ENCODE results near the gene PDIA4. TPM values are rescaled to one million over a fixed set of nuclear protein-coding genes. Genes with fewer than 3 reads are reported as not detected.
A peak's percentile ranks its signal among the peaks of the same experiment; 100 is the strongest.
"Not testable (repeated sequence)": the region's sequence is repeated elsewhere in the genome, so short reads cannot be mapped to it uniquely, and the experiment has no call there.

PDIA4 gene
- total RNA-seq, 1 donor from 2014 or later, result 225 TPM

DNA sequence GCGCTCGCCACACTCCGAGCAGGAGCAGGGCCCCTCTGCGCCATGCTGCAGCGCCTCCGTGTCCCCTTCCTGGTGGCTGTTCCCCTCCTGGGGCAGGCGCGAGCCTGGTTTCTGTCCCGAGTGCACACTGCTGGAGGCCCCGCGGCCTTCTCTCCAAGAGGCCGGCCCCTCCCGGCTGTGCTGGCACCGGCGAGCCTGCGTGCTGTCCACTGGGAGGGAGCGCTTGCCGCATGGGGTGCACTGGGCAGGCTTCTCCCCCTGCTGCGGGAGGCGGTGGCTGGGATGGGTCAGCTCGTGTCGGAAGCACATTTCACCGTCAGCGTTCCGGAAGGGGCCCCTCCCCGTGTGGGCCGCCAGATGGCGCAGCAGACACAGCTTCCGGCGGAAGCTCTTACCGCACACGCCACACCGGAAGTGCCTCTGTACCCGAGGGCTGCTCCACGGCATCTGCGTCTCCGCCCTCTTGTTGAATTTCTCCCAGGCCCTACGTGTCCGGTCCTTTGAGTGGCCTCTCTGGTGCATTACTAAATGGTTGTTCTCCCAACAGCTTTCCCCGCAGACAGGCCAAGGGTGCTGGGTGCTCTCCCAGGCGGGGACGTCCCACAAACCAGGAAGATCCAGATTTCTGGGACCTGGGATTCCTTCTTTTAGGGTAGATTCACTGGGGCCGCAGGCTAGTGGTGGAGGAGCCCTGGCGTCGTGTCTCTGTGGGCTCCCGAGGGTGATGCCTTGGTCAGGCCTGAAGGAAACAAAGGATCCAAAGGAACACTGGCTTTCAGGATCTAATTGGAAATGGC lies 43.5 kb upstream of the PDIA4 start:
- Histone ChIP-seq H3K4me3 (ENCODE audit: low read depth, low read length) (no peak overlapping the region), H3K27me3 (ENCODE audit: control insufficient read depth, insufficient read depth, low read length) (no peaks in the 10 kb centered on the region), H3K36me3 (ENCODE audit: control insufficient read depth, insufficient read depth, low read length) (peaks cover 2% of the 10 kb centered on the region)
- TF ChIP-seq, protein P1, sequence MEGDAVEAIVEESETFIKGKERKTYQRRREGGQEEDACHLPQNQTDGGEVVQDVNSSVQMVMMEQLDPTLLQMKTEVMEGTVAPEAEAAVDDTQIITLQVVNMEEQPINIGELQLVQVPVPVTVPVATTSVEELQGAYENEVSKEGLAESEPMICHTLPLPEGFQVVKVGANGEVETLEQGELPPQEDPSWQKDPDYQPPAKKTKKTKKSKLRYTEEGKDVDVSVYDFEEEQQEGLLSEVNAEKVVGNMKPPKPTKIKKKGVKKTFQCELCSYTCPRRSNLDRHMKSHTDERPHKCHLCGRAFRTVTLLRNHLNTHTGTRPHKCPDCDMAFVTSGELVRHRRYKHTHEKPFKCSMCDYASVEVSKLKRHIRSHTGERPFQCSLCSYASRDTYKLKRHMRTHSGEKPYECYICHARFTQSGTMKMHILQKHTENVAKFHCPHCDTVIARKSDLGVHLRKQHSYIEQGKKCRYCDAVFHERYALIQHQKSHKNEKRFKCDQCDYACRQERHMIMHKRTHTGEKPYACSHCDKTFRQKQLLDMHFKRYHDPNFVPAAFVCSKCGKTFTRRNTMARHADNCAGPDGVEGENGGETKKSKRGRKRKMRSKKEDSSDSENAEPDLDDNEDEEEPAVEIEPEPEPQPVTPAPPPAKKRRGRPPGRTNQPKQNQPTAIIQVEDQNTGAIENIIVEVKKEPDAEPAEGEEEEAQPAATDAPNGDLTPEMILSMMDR (IDR thresholded peaks at IDR 0.05; ENCODE audit: insufficient read depth, low read length, poor library complexity, severe bottlenecking), result peak; percentile 17
- no peak for DNase-seq (ENCODE audit: low read depth)

DNA sequence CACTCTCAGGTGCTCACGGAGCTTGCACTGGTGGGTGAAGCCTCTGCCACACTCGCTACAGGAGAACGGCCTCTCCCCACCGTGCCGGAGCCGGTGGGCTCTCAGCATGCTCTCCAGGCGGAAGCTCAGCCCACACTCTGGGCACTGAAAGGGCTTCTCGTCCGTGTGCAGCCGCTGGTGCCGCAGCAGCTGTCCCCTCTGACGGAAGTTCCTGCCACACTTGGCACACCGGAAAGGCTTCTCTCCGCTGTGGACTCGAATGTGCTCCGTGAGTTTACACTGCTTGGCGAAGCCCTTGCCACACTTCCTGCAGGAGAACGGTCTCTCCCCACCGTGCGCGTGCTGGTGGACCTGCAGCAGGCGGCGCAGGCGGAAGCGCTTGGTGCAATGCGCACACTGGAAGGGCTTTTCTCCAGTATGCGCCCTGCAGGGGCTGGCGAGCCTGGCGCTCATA lies 42.9 kb upstream of the PDIA4 start:
- no peak for DNase-seq (ENCODE audit: low read depth)
- Histone ChIP-seq H3K27me3 (ENCODE audit: control insufficient read depth, insufficient read depth, low read length) (no peaks in the 10 kb centered on the region), H3K36me3 (ENCODE audit: control insufficient read depth, insufficient read depth, low read length) (peaks cover 2% of the 10 kb centered on the region), H3K4me3 (ENCODE audit: low read depth, low read length) (no peak overlapping the region)
- TF ChIP-seq, protein P1 (IDR thresholded peaks at IDR 0.05; ENCODE audit: insufficient read depth, low read length, poor library complexity, severe bottlenecking), result no peak

GRCh38 chr7:149070372-149071125 lies 42.2 kb upstream of the PDIA4 start:
- TF ChIP-seq, protein P1 (IDR thresholded peaks at IDR 0.05; ENCODE audit: insufficient read depth, low read length, poor library complexity, severe bottlenecking), result no peak
- no peak overlapping the region for H3K4me3 ChIP-seq (ENCODE audit: low read depth, low read length)
- H3K27me3 ChIP-seq (ENCODE audit: control insufficient read depth, insufficient read depth, low read length), result no peaks in the 10 kb centered on the region
- DNase-seq (ENCODE audit: low read depth), result no peak
- peaks cover 2% of the 10 kb centered on the region for H3K36me3 ChIP-seq (ENCODE audit: control insufficient read depth, insufficient read depth, low read length)

- Histone ChIP-seq H3K4me3 (ENCODE audit: low read depth, low read length) (no peak overlapping the region), H3K36me3 (ENCODE audit: control insufficient read depth, insufficient read depth, low read length) (peaks cover 2% of the 10 kb centered on the region), H3K27me3 (ENCODE audit: control insufficient read depth, insufficient read depth, low read length) (no peaks in the 10 kb centered on the region)
- TF ChIP-seq, protein P1 (IDR thresholded peaks at IDR 0.05; ENCODE audit: insufficient read depth, low read length, poor library complexity, severe bottlenecking), result peak; percentile 8
- DNase-seq (ENCODE audit: low read depth), result no peak
These were observed 39.6 kb upstream of the PDIA4 start for GRCh38 chr7:149067869-149068268.

DNA sequence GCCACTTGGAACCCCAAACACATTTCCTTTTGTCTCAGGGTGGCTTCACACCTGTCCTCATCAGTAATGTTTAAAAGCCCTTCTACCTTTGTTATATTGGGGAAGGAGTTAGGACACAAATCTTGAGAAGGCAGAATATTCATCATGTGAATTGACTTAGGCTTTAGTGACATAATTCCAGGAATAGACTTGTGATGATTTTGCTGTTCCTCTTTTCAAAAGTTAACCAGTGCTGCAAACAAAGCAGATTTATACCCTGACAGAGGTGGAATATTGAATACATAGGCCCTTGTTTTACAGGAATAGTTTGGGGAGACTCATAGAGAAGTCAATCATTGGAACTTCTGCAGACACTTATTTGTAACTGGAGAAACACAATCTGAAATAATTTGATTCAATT lies 35.2 kb upstream of the PDIA4 start:
- H3K36me3 ChIP-seq (ENCODE audit: control insufficient read depth, insufficient read depth, low read length), result no peaks in the 10 kb centered on the region
- DNase-seq (ENCODE audit: low read depth), result no peak
- H3K4me3 ChIP-seq (ENCODE audit: low read depth, low read length), result no peak overlapping the region
- H3K27me3 ChIP-seq (ENCODE audit: control insufficient read depth, insufficient read depth, low read length), result no peaks in the 10 kb centered on the region
- TF ChIP-seq, protein P1 (IDR thresholded peaks at IDR 0.05; ENCODE audit: insufficient read depth, low read length, poor library complexity, severe bottlenecking), result no peak

DNA sequence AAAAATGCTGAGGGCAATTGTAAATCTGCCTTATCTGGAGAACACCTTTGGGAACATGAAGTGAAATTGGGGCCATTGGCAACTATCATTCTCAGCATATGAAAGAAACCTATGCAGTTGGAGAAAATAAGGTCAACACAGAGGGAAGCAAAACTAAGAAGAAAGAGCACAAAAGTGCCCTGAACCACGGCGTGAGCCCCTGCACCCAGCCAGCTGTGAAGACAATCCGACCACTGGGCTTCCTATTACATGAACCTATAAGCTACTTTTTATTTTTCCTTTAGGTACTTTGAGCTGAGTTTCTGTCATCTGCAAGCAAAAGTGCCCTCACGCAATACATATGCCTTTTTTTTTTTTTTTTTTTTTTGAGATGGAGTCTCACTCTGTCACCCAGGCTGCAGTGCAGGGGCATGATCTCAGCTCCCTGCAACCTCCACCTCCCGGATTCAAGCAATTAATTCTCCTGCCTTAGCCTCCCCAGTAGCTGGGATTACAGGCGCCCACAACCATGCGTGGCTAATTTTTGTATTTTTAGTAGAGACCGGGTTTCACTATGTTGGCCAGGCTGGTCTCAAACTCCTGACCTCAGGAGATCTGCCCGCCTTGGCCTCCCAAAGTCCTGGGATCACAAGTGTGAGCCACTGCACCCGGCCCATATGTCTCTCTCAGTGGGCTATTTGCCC lies 34.1 kb upstream of the PDIA4 start:
- not testable (repeated sequence) for H3K4me3 ChIP-seq (ENCODE audit: low read depth, low read length); H3K27me3 ChIP-seq (ENCODE audit: control insufficient read depth, insufficient read depth, low read length); H3K36me3 ChIP-seq (ENCODE audit: control insufficient read depth, insufficient read depth, low read length); DNase-seq (ENCODE audit: low read depth)

All from kidney epithelial cell (primary cell).